ENCODE data around the gene SCN4B. TPM values are rescaled to one million over a fixed set of nuclear protein-coding genes. Genes with fewer than 3 reads are reported as not detected.

The SCN4B gene
- total and polyA plus RNA-seq, 2 of the 8 experiments (the other 6 are each of a cell fraction or from before 2014, with no cell fraction given), result 2.8 to 4.9 TPM

DNA sequence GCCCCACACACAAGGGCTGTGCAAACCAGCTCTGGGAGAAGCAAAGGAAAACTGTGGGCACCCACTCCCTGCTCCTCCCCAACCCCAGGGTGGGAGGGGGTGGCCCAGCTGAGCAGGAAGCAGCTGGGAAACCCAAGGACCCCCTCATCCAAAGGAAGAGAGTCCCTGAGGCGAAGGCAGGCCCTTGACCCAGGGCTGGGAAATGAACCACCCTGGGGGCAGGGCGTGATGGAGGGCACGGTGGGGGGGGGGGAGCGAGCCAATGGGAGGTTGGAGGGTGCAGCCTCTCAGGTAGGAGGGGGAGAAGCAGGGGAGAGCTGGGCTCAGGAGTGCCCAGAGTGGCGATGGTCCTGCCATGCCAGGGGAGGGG lies 16.8 kb downstream of the SCN4B start (continued):
- TF ChIP-seq BRCA1 (IDR thresholded peaks at IDR 0.05; ENCODE audit: low read depth, low read length), result no peak
- no peak for TF ChIP-seq SAP30 (IDR thresholded peaks at IDR 0.05; ENCODE audit: insufficient read depth, insufficient replicate concordance, low read length)

Measured in H1 (cell line).